ENCODE data around the gene FBXW7.

Gene FBXW7

GRCh38 chr4:152471251-152471792 lies 64.6 kb downstream of the FBXW7 start:
- no peak for DNase-seq (ENCODE audit: low spot score)

DNA sequence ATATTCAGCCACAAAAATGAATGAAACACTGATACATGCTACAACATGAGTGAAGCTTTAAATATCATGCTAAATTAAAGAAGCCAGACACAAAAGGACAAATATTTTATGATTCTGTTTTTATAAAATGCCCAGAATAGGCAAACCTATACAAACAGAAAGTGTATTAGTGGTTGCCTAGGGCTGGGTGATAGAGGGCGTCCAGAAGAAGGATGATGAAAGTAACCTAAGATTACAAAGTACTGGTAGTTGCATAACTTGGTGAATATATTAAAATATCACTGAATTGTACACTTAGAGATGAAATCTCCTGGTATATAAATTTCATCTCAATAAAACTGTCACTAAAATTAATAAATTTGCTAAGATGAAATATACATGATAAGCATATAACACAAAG lies 67.5 kb downstream of the FBXW7 start:
- no peak for DNase-seq (ENCODE audit: low spot score)

DNA sequence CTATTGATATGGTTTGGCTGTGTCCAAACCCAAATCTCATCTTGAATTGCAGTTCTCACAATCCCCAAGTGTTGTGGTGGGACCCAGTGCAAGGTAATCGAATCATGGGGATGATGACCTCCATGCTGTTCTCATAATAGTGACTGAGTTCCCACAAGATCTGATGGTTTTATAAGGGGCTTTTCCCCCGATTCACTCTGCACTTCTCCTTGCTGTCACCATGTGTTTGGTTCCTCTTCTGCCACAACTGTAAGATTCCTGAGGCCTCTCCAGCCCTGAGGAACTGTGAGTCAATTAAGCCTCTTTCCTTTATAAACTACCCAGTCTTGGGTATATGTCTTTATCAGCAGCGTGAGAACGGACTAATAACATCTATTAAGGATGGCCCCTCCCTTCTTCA lies 68.8 kb downstream of the FBXW7 start:
- DNase-seq (ENCODE audit: low spot score): no peak

- no peak for DNase-seq (ENCODE audit: low spot score)
Measured at GRCh38 chr4:152464030-152464823, 71.7 kb downstream of the FBXW7 start.

- DNase-seq (ENCODE audit: low spot score): no peak
Measured at GRCh38 chr4:152463562-152463961, 72.3 kb downstream of the FBXW7 start.

- no peak for DNase-seq (ENCODE audit: low spot score)
Measured at GRCh38 chr4:152462695-152463094, 73.2 kb downstream of the FBXW7 start.

GRCh38 chr4:152462047-152462446 lies 73.8 kb downstream of the FBXW7 start:
- DNase-seq (ENCODE audit: low spot score): no peak

DNA sequence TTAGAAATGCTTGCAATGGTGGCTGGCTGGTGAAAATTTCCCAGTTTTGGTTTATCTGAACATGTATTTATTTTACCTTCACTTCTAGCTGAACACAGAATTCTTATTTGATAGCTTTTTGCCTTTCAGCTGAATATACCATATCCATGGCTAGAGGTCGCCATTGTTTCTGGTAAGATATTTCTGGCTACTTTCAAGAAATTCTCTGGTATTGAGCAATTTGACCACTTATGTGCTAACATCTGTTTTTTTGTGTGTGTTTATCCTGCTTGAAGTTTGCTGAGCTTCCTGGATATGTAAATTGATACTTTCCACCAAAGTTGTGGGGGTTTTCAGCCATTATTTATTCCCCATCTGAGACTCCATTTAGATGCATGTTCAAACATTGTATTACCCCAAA lies 75.4 kb downstream of the FBXW7 start:
- DNase-seq (ENCODE audit: low spot score): no peak

GRCh38 chr4:152459326-152459725 lies 76.6 kb downstream of the FBXW7 start:
- no peak for DNase-seq (ENCODE audit: low spot score)

DNA sequence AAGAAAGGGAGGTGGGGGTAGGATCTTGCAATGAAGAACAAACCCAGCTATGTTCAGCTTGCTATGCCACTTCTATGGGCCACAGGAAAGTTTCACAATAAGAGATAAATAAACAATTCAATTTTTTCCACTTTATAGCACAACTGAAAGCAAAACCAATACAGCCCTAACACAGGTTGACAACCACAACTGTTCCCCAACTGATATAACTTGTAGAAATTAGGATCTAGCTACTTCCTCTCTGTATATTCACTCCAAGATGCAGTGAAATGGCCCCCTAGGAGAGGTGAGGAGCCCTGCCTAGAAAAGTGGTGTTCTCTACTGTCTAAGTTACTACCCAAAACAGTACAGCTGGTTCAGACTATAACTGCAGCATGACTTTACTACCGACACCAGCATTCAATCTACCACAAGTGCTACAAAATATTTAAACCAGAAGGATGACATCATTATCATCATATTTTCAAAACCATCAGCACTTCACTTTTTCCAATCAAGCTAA lies 77.0 kb downstream of the FBXW7 start:
- DNase-seq (ENCODE audit: low spot score): no peak

GRCh38 chr4:152456609-152457008 lies 79.3 kb downstream of the FBXW7 start:
- DNase-seq (ENCODE audit: low spot score): no peak

- DNase-seq (ENCODE audit: low spot score): no peak
Measured at GRCh38 chr4:152455311-152455710, 80.6 kb downstream of the FBXW7 start.

DNA sequence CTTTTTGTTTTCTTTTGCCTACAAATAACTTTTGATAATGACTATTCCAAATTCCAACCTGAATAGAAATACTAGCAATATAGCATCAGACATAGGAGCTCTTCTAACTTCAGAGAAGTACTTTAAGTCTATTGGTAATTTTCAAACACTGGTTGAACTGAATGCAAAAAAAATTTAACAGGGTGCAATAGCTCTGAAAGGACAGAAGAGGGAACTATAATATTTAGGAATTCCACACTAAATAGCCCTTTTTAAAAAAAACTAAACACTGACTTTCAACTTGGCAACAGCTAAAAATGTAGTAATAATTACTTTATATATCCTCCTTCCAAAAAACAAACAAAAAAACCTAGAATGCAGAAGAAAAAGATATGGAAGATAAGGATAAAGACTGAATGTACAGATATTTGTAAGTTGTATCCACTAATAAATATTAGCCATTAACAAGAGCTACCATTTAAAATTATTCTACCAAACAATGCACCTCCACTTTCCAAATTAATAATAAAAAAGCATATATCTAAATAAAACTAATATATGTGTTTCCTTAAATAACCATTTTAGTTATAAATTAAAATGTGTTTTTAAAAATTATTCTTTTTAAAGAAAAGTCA lies 81.4 kb downstream of the FBXW7 start:
- peak; percentile 4 for DNase-seq (ENCODE audit: low spot score)

DNA sequence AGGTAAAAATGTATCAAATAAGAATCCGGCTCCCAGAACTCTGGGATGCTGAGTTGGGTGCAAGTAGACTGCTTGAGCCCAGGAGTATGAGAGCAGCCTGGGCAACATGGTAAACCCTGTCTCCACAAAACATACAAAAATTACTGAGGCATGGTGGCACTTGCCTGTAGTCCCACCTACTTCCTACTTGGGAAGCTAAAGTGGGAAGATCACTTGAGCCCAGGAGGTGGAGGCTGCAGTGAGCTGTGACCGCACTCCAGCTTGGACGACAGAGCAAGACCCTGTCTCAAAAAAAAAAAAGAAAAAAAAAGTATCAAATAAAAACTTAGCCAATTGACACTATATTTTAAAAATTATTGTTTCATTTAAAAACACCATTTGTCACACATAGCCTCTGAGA lies 84.4 kb downstream of the FBXW7 start:
- no peak for DNase-seq (ENCODE audit: low spot score)

- DNase-seq (ENCODE audit: low spot score): no peak
Measured at GRCh38 chr4:152448854-152449253, 87.0 kb downstream of the FBXW7 start.

DNA sequence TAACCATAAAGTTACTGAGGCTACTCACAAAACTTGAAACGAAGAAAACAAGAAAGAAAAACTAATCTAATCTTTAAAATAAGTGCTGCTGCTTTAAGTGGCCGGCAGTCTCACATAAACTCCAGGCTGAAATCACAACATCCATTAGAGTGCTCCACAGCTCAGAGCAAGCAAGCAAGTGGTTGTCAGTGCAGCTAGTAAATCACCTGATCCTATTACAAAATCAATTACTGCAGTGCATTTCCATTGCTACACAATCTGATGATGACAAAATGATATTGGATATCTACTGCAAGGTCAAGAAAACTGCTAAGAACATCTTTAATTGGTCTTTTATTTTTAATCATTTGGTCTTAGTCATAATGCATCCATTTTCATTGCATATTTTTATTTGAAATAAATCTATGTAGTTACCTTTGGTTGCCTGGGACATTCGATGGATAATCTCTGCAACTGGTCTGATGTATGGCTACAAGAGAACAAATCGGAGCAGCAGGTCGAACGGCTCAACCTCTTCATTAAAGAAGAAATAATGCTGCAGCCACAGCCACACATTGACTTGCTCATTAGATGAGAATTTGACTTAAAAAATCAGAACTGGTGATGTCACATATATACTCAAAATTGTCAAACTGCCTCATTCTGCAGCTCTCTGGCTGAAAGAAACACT lies 87.7 kb downstream of the FBXW7 start:
- DNase-seq (ENCODE audit: low spot score): peak; percentile 23

DNA sequence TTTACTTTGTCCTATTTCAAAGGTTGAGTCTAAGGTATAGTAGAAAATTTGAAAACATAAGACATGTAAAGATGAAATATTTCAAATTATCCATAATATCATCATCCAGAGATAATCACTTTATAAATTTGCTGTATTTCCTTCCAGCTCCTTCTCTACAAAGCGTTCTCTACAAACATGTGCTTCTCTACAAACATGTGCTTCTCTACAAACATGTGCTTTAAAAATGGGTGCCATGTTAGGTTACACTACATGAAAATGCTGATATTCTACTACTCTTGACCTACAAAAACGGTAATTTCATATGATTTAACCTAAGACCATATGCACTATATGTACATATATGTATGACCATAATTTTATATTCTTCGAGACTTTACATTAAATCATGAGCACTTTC lies 92.0 kb downstream of the FBXW7 start:
- DNase-seq (ENCODE audit: low spot score): no peak

- no peak for DNase-seq (ENCODE audit: low spot score)
Measured at GRCh38 chr4:152437561-152437960, 98.3 kb downstream of the FBXW7 start.

- DNase-seq (ENCODE audit: low spot score): no peak
Measured at GRCh38 chr4:152436384-152436783, 99.5 kb downstream of the FBXW7 start.

DNA sequence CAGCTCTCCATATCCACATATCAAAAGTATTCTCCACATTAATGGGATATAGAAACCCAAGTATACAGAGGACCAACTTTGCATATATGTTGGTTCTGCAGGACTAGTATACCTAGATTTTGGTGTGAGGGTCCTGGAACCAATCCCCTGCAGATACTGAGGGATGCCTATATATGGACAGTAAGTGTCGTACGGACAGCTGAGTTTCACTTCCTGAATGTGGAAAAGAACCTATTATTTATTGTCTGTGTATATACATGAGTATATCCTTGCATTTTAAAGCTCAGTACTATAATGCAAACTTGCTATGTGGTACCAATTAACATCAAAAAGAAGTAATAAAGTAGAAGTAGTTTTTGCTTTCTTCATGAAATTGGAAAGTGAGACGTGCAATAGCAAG lies 101.9 kb downstream of the FBXW7 start:
- DNase-seq (ENCODE audit: low spot score): no peak

DNA sequence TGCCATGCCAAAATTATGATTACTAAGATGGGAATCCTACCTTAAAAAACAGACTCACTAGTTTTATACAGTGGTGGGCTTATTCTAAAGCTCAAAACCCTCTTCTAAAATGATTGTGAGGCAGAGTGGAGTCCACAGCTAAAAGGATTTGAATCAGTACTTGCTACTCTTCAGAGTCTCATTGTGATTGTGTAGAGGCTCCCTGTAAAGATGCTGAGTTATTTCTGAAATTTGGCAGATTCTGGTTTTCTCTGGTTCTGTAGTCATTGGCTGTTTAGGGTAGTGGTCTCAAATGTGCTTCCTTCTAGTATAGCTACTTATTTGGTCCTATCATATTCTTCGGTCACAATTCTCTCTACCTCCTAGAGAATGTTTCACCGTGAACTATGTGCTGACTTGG lies 104.1 kb downstream of the FBXW7 start:
- DNase-seq (ENCODE audit: low spot score): no peak

- DNase-seq (ENCODE audit: low spot score): no peak
Measured at GRCh38 chr4:152431291-152431690, 104.6 kb downstream of the FBXW7 start.

Data from SK-N-DZ (cell line).